Gastroesophageal sphincter (tissue), 3 donors: ENCODE data around the gene WDR27.
"Not testable (repeated sequence)": the region's sequence is repeated elsewhere in the genome, so short reads cannot be mapped to it uniquely, and the experiment has no call there.

Experiments
- CTCF ChIP-seq, 4 experiments: fragments of 200-600 bp in 2 of 4; fragments of 450-650 bp in 2 of 4; sonication (generic) in 1 of 4; IDR thresholded peaks; one replicate each; pipeline ENCODE4 v1.5.1; 2017 to 2019; ENCODE audit warnings: antibody characterized with exemption in 4 of 4, mild to moderate bottlenecking in 2 of 4, moderate library complexity in 2 of 4
- POLR2A ChIP-seq, 2 donors: fragments of 450-650 bp; IDR thresholded peaks; one replicate each; pipeline ENCODE4 v1.6.1; 2017; ENCODE audit warnings: antibody characterized with exemption in 2 of 2, mild to moderate bottlenecking in 2 of 2, moderate library complexity in 1 of 2

- not testable (repeated sequence) for TF ChIP-seq CTCF, POLR2A (IDR thresholded peaks at IDR 0.05)
Observed at GRCh38 chr6:169467755-169468154, 234.1 kb downstream of the WDR27 start.
